GM10266 (cell line): ENCODE measurements around the gene ATP5F1C.

Experiments used
- DNase-seq: peaks from one replicate; pipeline ENCODE4 v3.0.0; 2012; ENCODE audit errors: extremely low spot score
- CTCF ChIP-seq: IDR thresholded peaks from 2 replicates; pipeline ENCODE4 v1.5.1; 2012; ENCODE audit warnings: mild to moderate bottlenecking, low read depth; ENCODE audit not compliant: control insufficient read depth, insufficient read depth; ENCODE audit errors: missing control alignments

ATP5F1C gene

GRCh38 chr10:7786430-7786829 lies 1.5 kb upstream of the ATP5F1C start:
- no peak for DNase-seq
- TF ChIP-seq CTCF = no peak

- no peak for TF ChIP-seq CTCF
- DNase-seq = peak; percentile 14
Measured at GRCh38 chr10:7787150-7787856, 674 bp upstream of the ATP5F1C start.

- TF ChIP-seq CTCF = no peak
- DNase-seq = peak; percentile 19
Measured at GRCh38 chr10:7788639-7789286, 786 bp downstream of the ATP5F1C start.

- no peak for TF ChIP-seq CTCF
Measured at GRCh38 chr10:7789390-7789789, 1.4 kb downstream of the ATP5F1C start.

GRCh38 chr10:7792541-7792940 lies 4.6 kb downstream of the ATP5F1C start:
- no peak for TF ChIP-seq CTCF
- DNase-seq = no peak

More at GRCh38 chr10:7789390-7789789, 1.4 kb downstream of the ATP5F1C start:
- DNase-seq = no peak

GRCh38 chr10:7794251-7795026 lies 6.5 kb downstream of the ATP5F1C start:
- no peak for DNase-seq

More at GRCh38 chr10:7794251-7795026, 6.5 kb downstream of the ATP5F1C start:
- TF ChIP-seq CTCF = no peak
